Astrocyte (in vitro differentiated cells and primary cell): ENCODE results near the gene STX11. TPM values are rescaled to one million over a fixed set of nuclear protein-coding genes. Genes with fewer than 3 reads are reported as not detected.

Experiments
- DNase-seq: peaks from one replicate; pipeline ENCODE4 v3.0.0-alpha.2; 2010; ENCODE audit warnings: low read depth
- FAIRE-seq: peaks from 2 replicates; lab custom pipeline; 2011; peaks lifted over from hg19 to GRCh38; lab: Jason Lieb, UNC
- H2AFZ ChIP-seq: 2 replicates; pipeline ENCODE4 v1.6.0; 2012; ENCODE audit warnings: low read depth, low read length, inconsistent platforms
- H3K27ac ChIP-seq: 2 replicates; pipeline ENCODE4 v1.5.1; 2011; ENCODE audit warnings: low read depth, low read length, inconsistent platforms
- H3K27me3 ChIP-seq: 2 replicates; pipeline ENCODE4 v1.6.0; 2011; ENCODE audit warnings: low read length, inconsistent platforms; ENCODE audit not compliant: insufficient read depth
- H3K36me3 ChIP-seq: 2 replicates; pipeline ENCODE4 v1.5.1; 2011; ENCODE audit warnings: low read length, inconsistent platforms; ENCODE audit not compliant: insufficient read depth
- H3K4me1 ChIP-seq: 2 replicates; pipeline ENCODE4 v1.5.1; 2011; ENCODE audit warnings: low read length, inconsistent platforms; ENCODE audit not compliant: insufficient read depth
- H3K4me2 ChIP-seq: 2 replicates; pipeline ENCODE4 v1.6.0; 2012; ENCODE audit warnings: low read length, inconsistent platforms
- H3K4me3 ChIP-seq: 2 replicates; pipeline ENCODE4 v1.5.1; 2011; ENCODE audit warnings: low read depth, mild to moderate bottlenecking, low read length, inconsistent platforms; ENCODE audit not compliant: insufficient read depth
- H3K79me2 ChIP-seq: 2 replicates; pipeline ENCODE4 v1.6.0; 2012; ENCODE audit warnings: mild to moderate bottlenecking, low read length, inconsistent platforms; ENCODE audit not compliant: insufficient read depth
- H3K9ac ChIP-seq: 2 replicates; pipeline ENCODE4 v1.6.0; 2012; ENCODE audit warnings: mild to moderate bottlenecking, low read length, inconsistent platforms
- H3K9me3 ChIP-seq: 2 replicates; pipeline ENCODE4 v1.5.1; 2012; ENCODE audit warnings: low read depth, mild to moderate bottlenecking, low read length, inconsistent platforms; ENCODE audit not compliant: insufficient read depth
- H4K20me1 ChIP-seq: 2 replicates; pipeline ENCODE4 v1.6.0; 2012; ENCODE audit warnings: low read length, inconsistent platforms; ENCODE audit not compliant: insufficient read depth
- H3K27ac Mint-ChIP-seq: one replicate; pipeline ENCODE4 v1.8.0; 2021; ENCODE audit warnings: mild to moderate bottlenecking, mixed read lengths; ENCODE audit not compliant: unreplicated experiment
- H3K27me3 Mint-ChIP-seq: one replicate; pipeline ENCODE4 v1.8.0; 2021; ENCODE audit warnings: low read depth, mixed read lengths; ENCODE audit not compliant: unreplicated experiment
- H3K36me3 Mint-ChIP-seq: one replicate; pipeline ENCODE4 v1.8.0; 2021; ENCODE audit warnings: low read depth, mixed read lengths; ENCODE audit not compliant: unreplicated experiment
- H3K4me1 Mint-ChIP-seq: one replicate; pipeline ENCODE4 v1.8.0; 2021; ENCODE audit warnings: low read depth, mixed read lengths; ENCODE audit not compliant: unreplicated experiment
- H3K4me3 Mint-ChIP-seq: one replicate; pipeline ENCODE4 v1.8.0; 2021; ENCODE audit warnings: mild to moderate bottlenecking, moderate library complexity, mixed read lengths; ENCODE audit not compliant: unreplicated experiment
- H3K9me3 Mint-ChIP-seq: one replicate; pipeline ENCODE4 v1.8.0; 2021; ENCODE audit warnings: mild to moderate bottlenecking, mixed read lengths; ENCODE audit not compliant: unreplicated experiment
- EZH2 ChIP-seq: IDR thresholded peaks from 2 replicates; pipeline ENCODE4 v1.6.1; 2012; ENCODE audit warnings: mild to moderate bottlenecking, low read length, inconsistent platforms; ENCODE audit not compliant: insufficient read depth
- total RNA-seq: library from RNA; stranded (reverse); gene quantifications from 2 replicates; pipeline ENCODE4 v1.2.1, GENCODE V29; 2021
- TF ChIP-seq, protein P1 (sequence below): IDR thresholded peaks from 2 replicates; pipeline ENCODE4 v1.5.1; 2011; ENCODE audit warnings: low read depth, mild to moderate bottlenecking, inconsistent platforms, low read length, moderate library complexity; ENCODE audit not compliant: insufficient read depth

The STX11 gene
- total RNA-seq, 1 donor from 2014 or later: 2.0 TPM

DNA sequence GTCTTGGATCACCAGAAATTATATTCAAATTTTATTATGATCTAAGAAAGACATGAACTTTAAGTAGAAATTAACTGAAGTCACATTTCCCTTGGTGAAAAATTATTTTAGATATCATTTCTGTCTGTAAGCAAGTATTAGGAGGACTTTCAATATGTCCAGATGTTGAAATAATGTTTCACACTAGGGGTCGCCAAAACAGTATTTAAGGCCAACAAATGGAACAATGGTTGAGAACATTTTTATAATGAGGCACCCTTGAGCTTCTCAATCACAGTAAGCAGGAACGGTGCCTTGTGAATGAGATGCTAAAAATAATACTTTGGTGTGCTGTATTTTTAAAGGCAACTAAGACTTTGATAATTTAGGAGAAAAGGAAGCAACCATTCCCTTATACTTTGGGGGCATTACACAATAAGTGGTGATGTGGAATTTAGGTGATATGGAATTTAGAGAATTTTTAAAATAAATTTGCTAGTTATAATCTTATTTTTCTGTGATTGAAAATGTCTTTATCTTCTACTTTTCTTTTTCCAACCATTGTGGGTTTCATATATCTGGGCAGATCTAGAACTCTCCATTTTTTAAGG lies 45.3 kb upstream of the STX11 start:
- H3K4me3 ChIP-seq: no peak overlapping the region
- no peak overlapping the region for H3K27ac Mint-ChIP-seq
- no peak overlapping the region for H3K4me2 ChIP-seq
- peaks cover 3% of the 10 kb centered on the region for H3K27me3 Mint-ChIP-seq
- peaks cover 2% of the 10 kb centered on the region for H3K4me1 Mint-ChIP-seq
- H3K9ac ChIP-seq: no peak overlapping the region
- H3K4me3 Mint-ChIP-seq: no peak overlapping the region
- H4K20me1 ChIP-seq: no peaks in the 10 kb centered on the region
- H3K79me2 ChIP-seq: no peaks in the 10 kb centered on the region
- peak; percentile 77 for FAIRE-seq
- no peaks in the 10 kb centered on the region for H3K9me3 Mint-ChIP-seq
- no peaks in the 10 kb centered on the region for H3K4me1 ChIP-seq
- H2AFZ ChIP-seq: no peak overlapping the region
- no peaks in the 10 kb centered on the region for H3K9me3 ChIP-seq
- no peaks in the 10 kb centered on the region for H3K36me3 ChIP-seq
- peak; percentile 47 for DNase-seq
- no peaks in the 10 kb centered on the region for H3K36me3 Mint-ChIP-seq
- TF ChIP-seq, protein P1, sequence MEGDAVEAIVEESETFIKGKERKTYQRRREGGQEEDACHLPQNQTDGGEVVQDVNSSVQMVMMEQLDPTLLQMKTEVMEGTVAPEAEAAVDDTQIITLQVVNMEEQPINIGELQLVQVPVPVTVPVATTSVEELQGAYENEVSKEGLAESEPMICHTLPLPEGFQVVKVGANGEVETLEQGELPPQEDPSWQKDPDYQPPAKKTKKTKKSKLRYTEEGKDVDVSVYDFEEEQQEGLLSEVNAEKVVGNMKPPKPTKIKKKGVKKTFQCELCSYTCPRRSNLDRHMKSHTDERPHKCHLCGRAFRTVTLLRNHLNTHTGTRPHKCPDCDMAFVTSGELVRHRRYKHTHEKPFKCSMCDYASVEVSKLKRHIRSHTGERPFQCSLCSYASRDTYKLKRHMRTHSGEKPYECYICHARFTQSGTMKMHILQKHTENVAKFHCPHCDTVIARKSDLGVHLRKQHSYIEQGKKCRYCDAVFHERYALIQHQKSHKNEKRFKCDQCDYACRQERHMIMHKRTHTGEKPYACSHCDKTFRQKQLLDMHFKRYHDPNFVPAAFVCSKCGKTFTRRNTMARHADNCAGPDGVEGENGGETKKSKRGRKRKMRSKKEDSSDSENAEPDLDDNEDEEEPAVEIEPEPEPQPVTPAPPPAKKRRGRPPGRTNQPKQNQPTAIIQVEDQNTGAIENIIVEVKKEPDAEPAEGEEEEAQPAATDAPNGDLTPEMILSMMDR: peak; percentile 70
- TF ChIP-seq EZH2: no peak
- H3K27ac ChIP-seq: no peak overlapping the region
- no peaks in the 10 kb centered on the region for H3K27me3 ChIP-seq

DNA sequence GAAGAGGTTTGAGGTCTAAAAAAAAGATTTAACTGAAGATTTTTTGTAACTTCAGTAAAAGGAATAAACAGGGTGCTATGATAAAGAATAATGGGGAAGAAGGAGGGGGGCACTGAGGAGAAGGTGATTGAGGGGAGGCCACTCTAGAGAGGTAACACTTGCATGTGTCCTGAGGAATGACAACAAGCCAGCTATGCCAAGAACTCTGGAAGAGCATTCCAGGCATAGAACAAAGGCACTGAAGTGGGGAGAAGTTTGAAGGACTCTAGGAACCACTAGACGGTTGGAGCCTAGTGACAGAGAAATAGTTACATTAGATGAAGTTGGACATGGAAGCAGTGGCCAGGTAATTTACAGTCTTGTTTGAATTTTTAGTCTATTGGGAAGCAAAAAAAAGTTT lies 44.1 kb upstream of the STX11 start:
- no peak overlapping the region for H3K4me2 ChIP-seq
- Mint-ChIP-seq H3K36me3 (no peaks in the 10 kb centered on the region), H3K9me3 (no peaks in the 10 kb centered on the region), H3K4me3 (no peak overlapping the region), H3K4me1 (peaks cover 2% of the 10 kb centered on the region), H3K27ac (no peak overlapping the region), H3K27me3 (peaks cover 3% of the 10 kb centered on the region)
- no peaks in the 10 kb centered on the region for H3K27me3 ChIP-seq
- H2AFZ ChIP-seq: no peak overlapping the region
- no peak overlapping the region for H3K9ac ChIP-seq
- H3K4me3 ChIP-seq: no peak overlapping the region
- no peaks in the 10 kb centered on the region for H3K36me3 ChIP-seq
- TF ChIP-seq, protein P1: no peak
- TF ChIP-seq EZH2: no peak
- H3K4me1 ChIP-seq: no peaks in the 10 kb centered on the region
- no peaks in the 10 kb centered on the region for H4K20me1 ChIP-seq
- no peaks in the 10 kb centered on the region for H3K9me3 ChIP-seq
- DNase-seq: no peak
- H3K27ac ChIP-seq: no peak overlapping the region
- H3K79me2 ChIP-seq: no peaks in the 10 kb centered on the region
- no peak for FAIRE-seq

DNA sequence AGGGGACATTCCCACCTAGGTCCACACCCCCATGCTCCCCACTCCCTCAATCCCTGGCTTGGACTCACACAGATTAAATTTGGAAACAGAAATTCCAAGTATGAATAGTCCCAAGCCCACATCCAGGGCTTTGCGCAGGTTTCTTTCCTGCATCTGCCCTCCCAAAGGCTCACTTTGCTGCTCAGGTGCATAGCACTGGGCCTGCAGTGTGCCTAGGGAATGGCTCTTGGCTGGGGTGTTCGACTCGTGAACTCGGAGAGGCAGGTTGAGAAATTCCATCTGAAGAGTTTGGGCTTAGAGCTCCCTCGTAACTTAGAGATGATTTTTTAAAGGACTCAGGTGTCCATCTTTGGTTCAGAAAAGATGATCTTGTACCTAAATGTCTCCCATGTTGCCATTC lies 40.1 kb upstream of the STX11 start:
- no peak for FAIRE-seq
- no peak overlapping the region for H2AFZ ChIP-seq

More for the DNA sequence above, 40.1 kb upstream of the STX11 start:
- no peaks in the 10 kb centered on the region for H4K20me1 ChIP-seq
- H3K4me3 Mint-ChIP-seq: no peak overlapping the region
- H3K27ac Mint-ChIP-seq: no peak overlapping the region
- no peaks in the 10 kb centered on the region for H3K9me3 Mint-ChIP-seq
- H3K36me3 Mint-ChIP-seq: no peaks in the 10 kb centered on the region
- peaks cover 2% of the 10 kb centered on the region for H3K4me1 Mint-ChIP-seq
- H3K27ac ChIP-seq: no peak overlapping the region
- no peak overlapping the region for H3K4me2 ChIP-seq
- H3K79me2 ChIP-seq: no peaks in the 10 kb centered on the region
- DNase-seq: no peak
- TF ChIP-seq, protein P1: no peak
- TF ChIP-seq EZH2: no peak
- H3K36me3 ChIP-seq: no peaks in the 10 kb centered on the region
- no peak overlapping the region for H3K9ac ChIP-seq
- H3K27me3 ChIP-seq: no peaks in the 10 kb centered on the region
- peaks cover 3% of the 10 kb centered on the region for H3K27me3 Mint-ChIP-seq
- no peak overlapping the region for H3K4me3 ChIP-seq
- no peaks in the 10 kb centered on the region for H3K9me3 ChIP-seq
- H3K4me1 ChIP-seq: no peaks in the 10 kb centered on the region
